H1 (cell line): ENCODE data around the gene CIB4. TPM values are rescaled to one million over a fixed set of nuclear protein-coding genes. Genes with fewer than 3 reads are reported as not detected.

Source experiments
- EZH2 ChIP-seq: fragments of 200-600 bp; sonication (generic); IDR thresholded peaks from 2 replicates; pipeline ENCODE4 v1.7.1; 2012; ENCODE audit warnings: low read depth, mild to moderate bottlenecking, moderate library complexity, low read length, inconsistent platforms; ENCODE audit not compliant: severe bottlenecking
- KDM1A ChIP-seq: fragments of 200-600, 300-600 bp; sonication (generic); IDR thresholded peaks from 2 replicates; pipeline ENCODE4 v1.7.1; 2016; ENCODE audit warnings: mild to moderate bottlenecking, low read length, borderline replicate concordance
- RBBP5 ChIP-seq: IDR thresholded peaks from 2 replicates; pipeline ENCODE4 v1.7.1; 2012; ENCODE audit warnings: low read depth, mild to moderate bottlenecking, inconsistent platforms, low read length, moderate library complexity, borderline replicate concordance
- polyA plus RNA-seq, 7 experiments: library from polyadenylated mRNA; depleted of rRNA in 3 of 7; stranded (reverse) in 5 of 7; unstranded in 2 of 7; fragments of >200 nt in 5 of 7; fragments of 200-250 nt in 2 of 7; gene quantifications; 1 replicate in 5 of 7; 2 replicates in 1 of 7; 4 replicates in 1 of 7; pipeline versions ENCODE4 v1.2.1 to v1.2.3, GENCODE V29; 2011 to 2013; ENCODE audit warnings: missing spikeins in 2 of 7, mixed read lengths in 2 of 7
- total RNA-seq: library from RNA; stranded (reverse); fragmentation: NEBNext Ultra II Directional; extraction: Animal tissue kit (Norgen Biotek cat#: 25700); gene quantifications from 2 replicates; pipeline ENCODE4 v1.2.1, GENCODE V29; 2021

Gene CIB4
- total and polyA plus RNA-seq, 2 of the 8 experiments (the other 6 are each of a cell fraction or from before 2014, with no cell fraction given), result not detected

DNA sequence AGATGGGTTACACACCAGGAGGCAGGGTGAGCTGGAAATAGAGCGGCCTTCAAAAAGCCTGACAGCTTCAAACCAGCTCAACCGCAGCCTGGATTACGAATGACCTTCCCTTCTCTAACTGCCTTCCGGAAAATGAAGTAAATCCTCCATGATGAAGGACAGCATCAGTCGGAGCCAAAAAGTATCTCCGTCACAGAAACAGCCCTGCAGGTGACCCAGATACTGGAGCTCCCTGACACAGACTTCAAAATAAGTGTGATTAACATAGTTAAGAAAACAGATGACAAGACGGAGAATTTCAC is 10.3 kb upstream of the CIB4 start (continued):
- TF ChIP-seq RBBP5 (no peak), KDM1A (no peak), EZH2 (no peak)
